ENCODE data around the gene PLEKHA7.
"Not testable (repeated sequence)": the region's sequence is repeated elsewhere in the genome, so short reads cannot be mapped to it uniquely, and the experiment has no call there.

PLEKHA7 gene

DNA sequence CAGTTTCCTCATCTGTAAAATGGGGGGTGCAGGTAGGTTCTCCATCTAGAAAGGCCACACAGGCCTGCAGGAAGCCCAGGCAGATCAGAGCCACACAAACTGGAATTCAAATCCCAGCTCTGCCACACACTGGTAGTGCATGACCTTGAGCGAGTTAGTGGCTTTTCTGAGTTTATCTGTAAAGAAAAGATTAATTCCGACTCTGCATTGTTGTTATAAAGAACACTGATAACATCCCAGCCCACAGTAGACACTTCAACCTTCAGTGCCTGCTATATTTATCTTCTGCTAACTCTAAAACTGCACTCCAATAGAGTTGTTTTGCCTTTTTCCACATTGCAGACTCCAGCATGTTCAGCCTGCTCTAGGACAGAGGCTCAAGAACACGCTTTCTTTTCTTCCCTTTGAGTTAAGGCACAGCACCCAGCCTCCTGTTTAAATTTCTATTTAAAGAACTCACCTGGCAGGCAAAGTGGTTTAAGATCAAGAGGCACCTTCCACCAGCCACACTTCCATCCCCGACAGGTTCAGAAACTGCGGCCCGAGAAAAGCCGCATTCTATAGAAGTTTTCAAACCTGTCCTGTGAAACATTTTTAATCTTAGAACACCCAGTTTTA lies 133.9 kb downstream of the PLEKHA7 start:
- DNase-seq (ENCODE audit: low spot score), result no peak

DNA sequence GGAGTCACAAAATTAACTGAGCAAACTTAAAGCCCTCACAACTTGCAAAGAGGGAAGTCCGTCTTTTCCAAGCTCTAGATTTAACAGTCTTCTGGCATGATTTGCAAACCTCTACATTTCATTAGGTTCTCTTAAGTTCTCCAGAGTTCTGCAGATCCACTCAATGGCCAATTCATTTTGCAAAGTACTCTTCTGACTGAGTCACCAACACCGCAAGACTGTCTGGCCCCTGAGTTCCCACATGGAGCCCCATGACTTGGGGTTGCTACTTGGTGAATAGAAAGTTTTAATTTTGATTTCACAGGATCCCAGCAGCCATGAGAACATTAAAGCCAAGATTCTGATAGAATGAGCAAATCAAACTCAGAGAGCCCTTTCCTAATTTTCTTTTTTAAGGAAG lies 134.5 kb downstream of the PLEKHA7 start:
- DNase-seq (ENCODE audit: low spot score), result no peak

DNA sequence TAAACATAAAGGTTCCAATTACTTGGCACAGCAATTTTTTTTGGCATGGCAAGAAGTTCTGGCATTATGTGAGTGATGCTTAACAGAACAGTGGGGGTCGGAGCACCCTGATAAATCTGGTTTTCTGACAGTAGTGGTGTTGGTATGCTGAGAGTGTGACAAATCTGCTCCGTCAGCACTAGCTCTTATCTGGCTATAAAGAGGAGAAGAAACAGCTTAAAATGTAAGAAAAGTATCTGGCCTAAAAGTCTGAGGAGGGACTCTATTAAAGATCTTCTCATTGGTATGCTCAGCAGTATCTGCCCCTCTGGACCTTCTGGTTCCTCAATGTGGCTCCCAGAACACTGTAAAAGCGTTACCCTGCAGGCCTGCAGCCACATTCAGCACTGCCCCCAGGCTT lies 137.4 kb downstream of the PLEKHA7 start:
- no peak for DNase-seq (ENCODE audit: low spot score)

DNA sequence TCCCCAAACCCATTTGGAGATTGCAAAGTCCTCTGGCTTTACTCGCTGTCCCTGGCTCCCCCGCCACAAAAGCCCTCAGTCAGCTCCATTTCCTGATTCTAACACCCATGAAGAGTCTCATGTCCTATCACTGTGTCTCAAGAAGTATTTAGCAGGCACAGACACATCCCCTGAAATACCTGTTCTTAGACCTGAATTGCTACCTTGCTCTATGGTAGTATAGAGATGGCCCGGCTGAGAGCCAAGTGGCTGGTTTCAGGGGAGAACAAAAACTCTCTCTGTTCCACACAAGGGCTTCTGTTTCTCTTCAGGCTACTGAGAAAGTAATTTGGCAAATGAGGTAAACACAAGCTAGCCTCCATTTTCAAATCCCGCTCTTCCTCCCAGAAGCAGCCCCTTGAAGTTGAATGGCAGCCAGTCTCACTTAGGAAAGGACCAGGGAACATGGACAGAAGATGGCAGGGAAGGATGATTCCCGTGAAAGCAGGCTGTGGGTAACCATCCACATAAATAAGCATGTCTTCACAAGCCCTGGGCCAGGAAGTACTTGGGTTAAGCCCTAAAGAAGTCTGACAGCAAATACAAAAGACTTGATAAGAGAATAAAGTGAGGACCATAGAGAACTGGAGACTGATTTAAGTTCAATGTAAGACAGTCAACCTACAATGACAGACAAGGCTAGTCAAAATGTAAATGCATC lies 138.0 kb downstream of the PLEKHA7 start:
- no peak for DNase-seq (ENCODE audit: low spot score)

DNA sequence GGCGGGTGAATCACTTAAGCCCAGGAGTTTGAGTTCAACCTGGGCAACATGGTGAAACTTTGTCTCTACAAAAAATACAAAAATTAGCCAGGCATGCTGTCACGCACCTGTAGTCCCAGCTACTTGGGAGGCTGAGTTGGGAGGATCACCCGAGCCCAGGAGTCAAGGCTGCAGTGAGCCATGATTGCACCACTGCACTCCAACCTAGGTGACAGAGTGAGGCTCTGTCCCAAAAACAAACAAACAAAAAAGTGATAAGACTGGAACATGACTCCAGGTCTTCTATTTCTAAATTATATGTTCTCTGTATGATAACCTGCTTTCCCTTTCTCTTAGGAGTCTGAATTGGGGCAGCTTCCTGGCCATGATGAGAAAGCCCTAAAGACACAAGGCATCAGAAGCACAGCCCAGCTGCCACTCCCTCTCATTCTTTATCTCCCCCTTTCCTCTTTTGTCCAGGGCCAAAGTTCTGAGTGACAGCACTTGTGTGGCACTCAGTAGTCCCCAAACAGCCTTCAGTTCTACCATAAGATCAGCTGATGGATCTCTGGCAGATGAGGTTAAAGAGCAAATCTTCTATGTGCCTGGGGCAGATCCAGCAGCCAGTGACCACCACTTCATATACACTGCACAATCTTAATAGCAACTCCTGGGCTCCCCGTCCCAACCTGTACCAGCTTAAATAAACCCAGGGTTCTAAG lies 139.8 kb downstream of the PLEKHA7 start:
- DNase-seq (ENCODE audit: low spot score), result no peak

DNA sequence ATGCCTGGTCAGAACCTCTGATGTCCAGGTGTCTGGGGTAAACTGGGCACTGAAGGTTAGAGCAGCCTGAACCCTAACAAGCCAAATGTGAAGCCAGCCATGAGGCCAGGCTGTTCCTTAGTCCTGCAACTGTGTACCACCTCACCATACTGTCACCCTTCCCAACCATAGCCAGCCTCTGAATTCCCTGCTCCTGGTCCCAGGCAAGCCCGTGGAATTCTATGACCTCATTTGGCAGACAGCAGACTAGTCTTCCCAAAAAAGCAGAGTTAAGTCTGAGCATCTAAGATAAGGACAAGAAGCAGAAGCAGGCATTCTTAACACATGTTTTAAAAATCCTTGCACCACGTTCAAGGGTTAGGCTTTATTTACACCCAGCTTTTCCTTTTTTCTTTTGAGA lies 140.9 kb downstream of the PLEKHA7 start:
- DNase-seq (ENCODE audit: low spot score), result no peak

DNA sequence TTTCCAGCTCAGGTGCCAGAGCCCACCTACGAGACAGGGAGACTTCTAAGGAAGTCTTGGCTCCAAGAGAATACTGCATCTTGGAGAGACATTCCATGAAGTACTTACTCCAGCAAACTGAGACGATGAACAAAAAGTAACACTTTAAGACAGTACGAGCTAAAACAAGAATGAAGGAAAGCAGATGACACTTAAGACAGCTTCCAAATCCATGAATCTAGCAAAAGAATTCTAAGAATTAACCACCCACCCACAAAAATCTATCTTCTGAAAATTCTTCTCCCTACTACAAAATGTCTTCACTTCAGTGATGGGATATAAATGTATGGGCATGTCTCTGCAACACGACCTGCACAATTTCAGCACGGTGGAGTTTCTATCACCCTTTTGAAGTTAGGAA lies 142.8 kb downstream of the PLEKHA7 start:
- DNase-seq (ENCODE audit: low spot score), result no peak

DNA sequence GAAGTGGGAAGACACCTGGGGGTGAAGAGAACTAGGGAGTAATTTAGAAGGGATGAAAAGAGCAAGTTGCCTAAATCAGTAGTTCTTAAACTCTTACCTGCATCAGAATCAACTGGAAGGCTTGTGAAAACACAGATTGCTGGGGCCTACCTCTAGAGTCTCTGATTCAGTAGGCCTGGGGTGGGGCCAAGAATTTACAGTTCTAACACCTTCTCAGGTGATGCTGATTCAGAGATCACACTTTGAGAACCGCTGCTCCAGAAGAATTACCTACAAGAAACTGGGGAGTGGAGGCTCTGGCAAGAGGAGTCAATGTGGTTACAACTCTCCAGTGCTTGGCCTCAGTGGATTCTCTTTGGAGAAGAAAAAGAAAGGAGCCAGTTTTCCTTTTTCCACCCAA lies 147.1 kb downstream of the PLEKHA7 start:
- DNase-seq (ENCODE audit: low spot score), result no peak

DNA sequence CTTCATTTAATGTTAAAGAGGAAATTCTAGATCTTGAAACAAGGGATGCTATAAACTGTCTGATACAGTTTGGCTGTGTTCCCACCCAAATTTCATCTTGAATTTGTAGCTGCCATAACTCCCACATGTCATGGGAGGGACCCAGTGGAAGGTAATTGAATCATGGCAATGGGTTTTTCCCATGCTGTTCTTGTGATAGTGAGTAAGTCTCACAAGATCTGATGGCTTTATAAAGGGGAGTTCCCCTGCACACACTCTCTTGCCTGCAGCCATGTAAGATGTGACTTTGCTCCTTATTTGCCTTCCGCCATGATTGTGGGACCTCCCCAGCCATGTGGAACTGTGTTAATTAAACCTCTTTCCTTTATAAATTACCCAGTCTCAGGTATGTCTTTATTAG lies 149.8 kb downstream of the PLEKHA7 start:
- DNase-seq (ENCODE audit: low spot score), result not testable (repeated sequence)

DNA sequence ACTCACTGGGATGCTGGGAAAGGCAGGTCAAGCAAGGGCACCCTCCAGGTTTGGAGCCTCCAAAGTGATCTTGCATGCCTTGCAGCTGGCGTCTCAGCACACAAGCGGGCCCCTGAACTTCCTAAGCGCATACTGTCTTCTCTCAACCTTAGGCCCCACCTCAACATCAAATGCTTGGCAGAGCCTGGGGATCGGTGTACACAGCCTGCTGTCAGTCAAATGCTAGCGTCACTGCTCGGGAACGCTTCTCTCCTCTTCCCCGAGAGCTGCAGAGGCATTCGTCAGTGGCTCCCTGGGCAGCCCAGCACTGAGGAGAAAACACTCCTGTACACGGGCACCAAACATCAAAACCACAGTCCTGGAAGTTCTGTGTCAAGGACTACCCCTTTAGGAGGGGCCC lies 150.8 kb downstream of the PLEKHA7 start:
- DNase-seq (ENCODE audit: low spot score), result no peak

DNA sequence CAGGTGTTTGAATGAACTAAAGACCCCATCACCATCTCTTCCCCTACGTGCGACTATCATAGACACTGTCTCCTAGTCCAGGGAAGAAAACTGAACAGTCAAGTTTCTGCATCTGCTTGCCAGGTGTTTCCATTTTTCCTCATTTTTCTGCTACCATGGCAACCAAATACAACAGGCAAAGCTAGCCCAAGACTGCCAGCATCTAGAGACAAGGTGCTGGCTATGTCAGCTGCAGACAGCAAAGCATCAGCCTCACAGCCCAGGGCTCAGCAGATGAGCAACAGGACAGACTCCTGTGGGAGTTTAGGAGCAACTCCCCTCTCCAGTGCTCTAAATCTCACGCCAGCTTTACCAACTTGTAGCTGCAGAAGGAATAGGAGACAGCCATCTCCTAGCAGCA lies 151.5 kb downstream of the PLEKHA7 start:
- no peak for DNase-seq (ENCODE audit: low spot score)

DNA sequence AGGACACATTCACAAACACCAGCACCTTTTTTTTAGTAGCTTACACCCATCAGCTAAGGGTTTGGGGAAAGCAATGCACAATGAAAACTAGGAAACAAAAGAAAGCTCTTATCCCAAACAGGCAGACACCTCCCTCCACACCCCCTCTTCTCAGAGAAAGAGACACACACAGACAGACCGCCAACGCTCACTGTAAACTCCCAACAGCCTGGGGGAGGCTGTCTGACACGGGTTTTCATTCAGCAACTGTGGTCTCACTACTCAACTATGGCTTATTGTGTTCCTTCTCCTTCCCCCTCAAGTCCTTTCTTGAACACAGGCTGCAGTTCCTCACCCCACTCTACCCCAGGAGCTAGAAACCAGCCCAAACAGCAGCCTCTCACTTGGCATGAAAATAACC lies 152.4 kb downstream of the PLEKHA7 start:
- DNase-seq (ENCODE audit: low spot score), result no peak

DNA sequence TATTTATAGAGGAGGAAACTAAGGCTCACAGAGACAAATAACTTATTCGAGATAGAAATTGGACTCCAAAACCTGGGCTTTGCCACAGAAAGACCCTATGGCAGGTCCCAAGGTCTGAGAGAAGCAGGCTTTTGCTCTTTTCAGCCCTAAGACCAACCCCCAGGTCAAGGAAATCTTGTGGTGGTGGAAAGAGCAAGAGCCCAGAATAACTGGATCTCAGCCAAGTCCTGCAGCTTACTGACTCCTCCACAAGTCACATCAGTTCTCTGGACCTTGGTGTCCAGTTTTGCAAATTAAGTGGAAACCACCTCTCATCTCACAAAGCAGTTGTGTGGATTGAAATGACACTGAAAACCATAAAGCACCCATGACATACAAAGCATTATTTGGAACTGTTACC lies 153.6 kb downstream of the PLEKHA7 start:
- no peak for DNase-seq (ENCODE audit: low spot score)

DNA sequence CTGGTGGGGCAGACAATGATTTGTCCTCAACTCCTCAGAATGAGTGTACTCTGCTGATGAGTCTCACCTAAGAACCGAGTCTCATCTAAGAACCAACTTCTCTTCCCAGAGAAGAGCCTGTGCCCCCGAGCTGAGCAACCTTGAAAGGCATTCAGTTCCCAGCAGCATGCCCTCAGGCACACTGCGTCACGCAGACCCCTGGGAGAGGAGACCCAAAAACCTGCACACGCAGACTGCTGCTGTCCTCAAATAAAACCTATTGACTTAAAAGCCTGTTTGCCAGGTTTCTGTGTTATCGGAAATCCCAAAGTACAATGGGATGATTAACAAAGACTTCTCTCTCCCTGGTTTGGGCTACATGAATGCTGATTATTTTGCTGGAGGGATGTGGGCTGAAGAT lies 154.6 kb downstream of the PLEKHA7 start:
- DNase-seq (ENCODE audit: low spot score), result no peak

DNA sequence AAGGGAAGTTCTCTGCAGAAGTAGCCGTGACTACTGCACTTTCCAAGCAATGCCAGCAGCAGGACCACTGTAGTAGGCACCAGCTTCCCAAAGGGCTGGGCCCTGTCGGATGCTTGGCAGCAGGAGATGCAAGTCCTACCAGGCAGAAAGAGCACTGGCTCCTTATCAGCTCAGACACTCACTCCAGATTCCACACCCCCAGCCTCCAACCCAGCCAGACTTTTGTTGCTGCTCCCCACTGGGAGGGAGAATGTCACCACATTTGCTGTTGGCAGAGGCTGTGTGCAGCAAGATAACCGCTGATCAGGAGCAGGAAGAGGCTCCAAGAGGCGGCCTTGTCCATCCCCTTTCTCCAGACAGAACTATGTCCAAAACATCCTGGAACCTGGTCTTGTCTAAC lies 157.0 kb downstream of the PLEKHA7 start:
- DNase-seq (ENCODE audit: low spot score), result no peak

DNA sequence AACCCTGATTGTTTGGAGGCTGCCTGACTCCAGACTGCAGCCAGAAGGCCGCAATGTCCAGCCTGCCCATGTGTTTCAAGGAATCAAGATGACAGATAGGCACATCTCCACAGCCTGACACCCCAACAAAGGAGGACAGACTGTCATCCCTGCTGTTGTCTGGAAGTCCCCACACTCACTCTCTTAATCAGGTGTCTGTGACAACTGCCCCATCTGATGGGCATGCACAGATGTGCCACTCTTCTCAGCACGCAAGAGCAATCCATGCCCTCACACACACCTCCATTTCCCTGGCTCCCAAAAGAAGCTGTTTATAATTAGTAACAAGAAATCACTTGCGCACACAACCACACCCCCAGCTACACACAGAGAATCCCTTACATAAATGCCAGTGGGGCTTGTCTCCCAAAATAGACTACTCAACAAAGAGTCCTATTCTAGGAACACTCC lies 158.2 kb downstream of the PLEKHA7 start:
- DNase-seq (ENCODE audit: low spot score), result no peak

DNA sequence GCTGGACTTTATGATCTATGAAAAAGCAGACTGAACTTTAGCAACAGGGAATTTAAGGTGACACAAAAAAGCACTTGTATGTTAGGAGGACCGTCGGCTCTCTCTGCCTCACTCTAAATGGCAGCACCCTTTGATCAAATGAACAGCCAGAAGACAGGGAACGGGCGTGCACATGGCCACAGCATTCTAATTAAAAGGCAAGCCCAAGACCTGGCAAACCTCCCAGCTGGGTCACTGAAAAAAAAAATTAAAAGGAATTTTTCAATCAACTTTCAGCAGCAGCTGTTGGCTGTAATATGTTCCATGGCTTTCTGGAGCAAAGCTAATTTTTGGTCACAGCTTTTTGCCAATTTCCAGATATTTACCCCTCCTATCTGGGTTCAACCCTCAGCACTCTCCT lies 159.2 kb downstream of the PLEKHA7 start:
- no peak for DNase-seq (ENCODE audit: low spot score)

DNA sequence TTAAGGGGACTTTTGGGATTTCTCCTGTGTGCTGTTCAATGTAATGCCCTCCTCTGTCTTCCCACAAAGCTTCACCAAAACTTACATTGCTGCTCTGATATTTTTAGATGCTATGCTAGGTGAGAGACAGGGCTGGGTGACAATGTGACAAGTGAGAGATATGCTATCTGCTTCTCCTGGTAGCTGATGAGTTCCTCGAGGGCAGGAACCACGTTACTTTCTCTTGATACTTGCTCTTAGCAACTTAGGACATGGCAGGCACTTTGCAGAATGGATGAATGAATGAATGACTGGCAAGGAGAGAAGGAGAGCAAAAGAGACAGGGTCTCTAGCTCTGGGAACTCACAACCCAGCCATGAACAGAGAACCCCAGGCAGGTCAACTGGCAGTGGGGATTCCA lies 160.4 kb downstream of the PLEKHA7 start:
- DNase-seq (ENCODE audit: low spot score), result no peak

DNA sequence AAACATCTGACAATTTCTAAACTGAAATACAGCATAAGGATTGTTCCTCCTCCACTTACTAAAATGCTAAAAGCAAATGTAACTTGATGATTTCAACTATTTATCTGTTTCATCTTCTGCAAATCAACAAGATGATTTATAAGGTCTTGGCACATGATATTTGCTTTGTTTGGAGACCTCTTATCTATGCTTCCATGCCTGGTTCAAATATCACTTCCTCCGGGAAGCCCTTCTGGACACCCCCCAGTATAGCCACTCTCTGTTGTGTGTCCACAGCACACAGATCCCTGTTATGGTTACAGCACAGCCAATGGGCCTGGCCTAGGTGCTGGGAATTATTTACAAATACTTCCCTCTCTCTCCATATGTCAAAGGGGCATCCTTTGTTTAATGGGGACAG lies 160.9 kb downstream of the PLEKHA7 start:
- no peak for DNase-seq (ENCODE audit: low spot score)

DNA sequence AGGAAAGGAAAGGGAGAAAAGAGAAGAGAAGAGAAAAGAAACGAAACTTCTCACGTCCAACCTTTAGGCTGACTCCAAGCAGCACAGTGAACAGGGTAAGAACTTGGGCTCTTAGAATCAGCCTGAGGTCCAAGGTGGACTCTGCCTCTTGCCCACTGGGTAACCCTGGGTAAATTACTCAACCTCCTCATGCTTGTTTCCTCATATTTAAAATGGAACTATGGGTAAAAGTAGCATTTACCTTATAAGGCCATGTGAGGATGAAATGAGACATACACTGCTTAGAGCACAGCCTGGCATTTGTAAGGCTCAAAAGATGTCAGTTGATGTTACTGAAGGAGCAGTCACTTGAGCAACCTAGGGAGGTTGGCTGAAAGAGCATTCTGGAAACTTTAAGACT lies 167.9 kb downstream of the PLEKHA7 start:
- DNase-seq (ENCODE audit: low spot score), result no peak

DNA sequence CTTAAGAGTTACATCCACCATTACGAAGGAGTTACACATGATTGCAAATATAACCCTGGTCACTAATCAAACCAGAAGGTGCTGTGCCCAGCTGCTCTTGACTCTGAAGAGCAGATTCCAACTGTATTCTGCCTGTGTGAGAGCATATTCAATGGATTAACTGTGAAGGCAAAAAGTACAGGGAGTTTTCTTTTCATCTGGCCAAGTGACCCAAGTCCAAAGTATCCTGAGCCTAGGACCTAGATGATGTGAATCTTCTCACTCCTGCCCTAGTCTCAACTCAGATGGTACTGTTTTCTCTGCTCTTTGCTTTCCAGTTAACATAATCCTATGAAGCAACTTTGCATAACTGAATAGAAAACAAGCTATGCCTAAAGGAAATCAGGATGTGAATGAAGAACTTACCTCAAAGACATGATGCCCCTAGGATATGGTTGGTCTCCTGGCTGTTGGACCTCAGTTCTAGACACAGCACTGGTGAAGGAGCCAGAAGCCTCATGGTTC lies 169.9 kb downstream of the PLEKHA7 start:
- DNase-seq (ENCODE audit: low spot score), result no peak

DNA sequence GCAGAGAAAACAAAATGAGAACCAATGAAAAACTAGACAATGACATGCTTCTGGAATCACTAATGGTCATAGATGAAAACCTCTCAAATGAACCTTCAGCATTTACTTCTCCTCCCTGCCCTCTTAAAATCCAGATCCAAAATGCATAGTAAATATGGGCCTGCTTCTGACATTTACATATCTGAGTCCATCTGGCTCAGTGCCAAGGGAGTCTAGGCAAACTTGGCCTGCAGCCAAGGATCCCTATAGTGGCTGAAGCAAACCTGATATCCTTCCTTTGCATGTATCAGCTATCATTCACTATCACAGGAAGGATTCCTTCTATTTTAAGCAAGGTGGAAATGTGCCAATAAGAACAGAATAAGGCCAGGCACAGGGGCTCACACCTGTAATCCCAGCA lies 170.9 kb downstream of the PLEKHA7 start:
- no peak for DNase-seq (ENCODE audit: low spot score)

DNA sequence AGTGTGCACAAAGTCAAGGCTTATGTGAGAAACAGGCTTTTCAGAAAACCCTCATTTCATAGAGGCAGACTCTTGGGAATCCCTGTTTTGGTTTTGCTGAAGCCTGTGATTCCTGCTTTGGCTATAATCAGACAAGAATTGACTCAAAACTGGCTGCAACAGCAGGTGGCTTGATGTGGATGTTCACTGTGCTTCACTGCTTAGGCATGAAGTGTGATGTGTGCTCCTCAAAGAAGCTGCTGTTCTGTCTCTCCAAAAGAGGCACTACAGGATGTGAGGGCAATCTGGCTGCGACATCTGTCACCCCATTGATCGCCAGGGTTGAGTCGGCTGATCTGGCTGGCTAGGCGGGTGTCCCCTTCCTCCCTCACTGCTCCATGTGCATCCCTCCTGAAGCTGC lies 172.2 kb downstream of the PLEKHA7 start:
- DNase-seq (ENCODE audit: low spot score), result no peak
